GM21360 (cell line): ENCODE measurements around the gene NKAIN2.
"Not testable (repeated sequence)": the region's sequence is repeated elsewhere in the genome, so short reads cannot be mapped to it uniquely, and the experiment has no call there.

Experiments
- ATAC-seq: cut with Tn5 transposase; IDR thresholded peaks from one replicate; pipeline ENCODE4 v1.9.1; 2021; ENCODE audit warnings: mild to moderate bottlenecking, moderate library complexity; ENCODE audit not compliant: unreplicated experiment

NKAIN2 gene

DNA sequence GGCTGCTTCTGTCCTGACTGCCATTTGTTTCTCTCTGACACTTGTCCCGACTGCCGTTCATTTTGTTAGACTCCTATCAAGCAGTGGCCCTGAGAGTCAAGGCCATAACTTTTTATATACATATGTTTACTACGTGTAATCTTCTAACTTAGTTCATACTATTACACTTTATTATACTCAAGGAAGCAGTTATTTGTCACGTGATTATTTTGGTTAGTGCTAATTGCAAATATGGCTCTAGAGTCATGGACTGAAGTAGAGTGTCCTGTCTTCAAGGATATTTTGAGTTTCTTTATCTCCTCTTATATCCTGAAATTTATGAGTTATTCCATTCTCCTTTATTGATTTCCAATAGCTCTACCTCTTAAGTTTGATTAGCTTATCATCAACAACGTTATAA lies 864.4 kb downstream of the NKAIN2 start:
- ATAC-seq, result no peak

DNA sequence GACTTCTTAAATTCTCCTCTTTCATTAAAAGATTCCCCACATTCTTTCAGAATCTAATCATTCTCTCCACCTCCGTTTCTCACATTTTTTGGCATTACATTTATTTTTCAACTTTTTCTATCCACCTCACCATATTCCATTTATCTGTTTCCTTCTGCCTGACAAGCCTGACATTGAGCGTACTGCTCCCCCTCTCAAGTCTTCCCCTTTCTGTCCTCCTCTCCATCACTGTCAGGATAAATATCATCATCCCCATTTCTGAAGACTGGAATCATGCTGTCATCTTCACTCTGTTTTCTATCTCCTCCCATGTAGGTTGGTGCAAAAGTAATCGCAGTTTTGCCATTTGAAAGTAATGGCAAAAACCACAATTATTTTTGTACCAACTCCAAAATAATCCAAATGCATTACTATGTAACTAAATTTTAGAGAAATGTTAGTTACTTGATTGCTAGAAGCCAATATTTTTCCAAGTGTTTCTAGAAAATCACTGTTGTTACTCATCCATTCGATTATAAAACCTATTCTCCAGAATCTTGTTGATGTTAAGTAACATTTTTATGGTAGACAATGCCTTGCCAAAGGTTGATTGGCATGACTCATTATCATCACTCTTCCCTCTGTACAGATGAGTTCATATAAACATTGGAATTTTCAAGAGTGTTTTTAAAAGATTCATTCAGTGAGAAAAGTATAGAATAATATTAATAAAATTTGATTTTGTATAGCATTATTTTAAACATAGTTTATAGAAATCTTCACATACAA lies 866.2 kb downstream of the NKAIN2 start:
- ATAC-seq, result no peak

DNA sequence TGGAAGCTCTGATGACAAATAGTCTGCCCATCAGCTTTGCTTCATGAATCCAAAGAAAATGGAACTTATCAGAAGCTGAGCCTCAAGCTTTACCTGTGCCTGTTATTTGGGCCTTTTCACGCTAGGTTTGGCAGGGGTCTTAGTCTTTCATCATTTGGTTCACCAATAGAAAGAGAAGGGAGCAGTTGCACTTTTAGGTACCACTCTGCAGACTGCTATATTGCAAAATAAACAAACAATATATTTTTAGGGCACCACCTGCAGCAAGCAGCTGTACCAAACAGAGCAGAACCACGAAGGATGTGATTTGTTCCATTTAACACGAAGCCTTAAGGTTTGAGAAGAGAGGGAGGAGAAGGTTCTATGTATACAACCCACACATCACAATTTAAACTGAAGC lies 867.1 kb downstream of the NKAIN2 start:
- ATAC-seq, result no peak

DNA sequence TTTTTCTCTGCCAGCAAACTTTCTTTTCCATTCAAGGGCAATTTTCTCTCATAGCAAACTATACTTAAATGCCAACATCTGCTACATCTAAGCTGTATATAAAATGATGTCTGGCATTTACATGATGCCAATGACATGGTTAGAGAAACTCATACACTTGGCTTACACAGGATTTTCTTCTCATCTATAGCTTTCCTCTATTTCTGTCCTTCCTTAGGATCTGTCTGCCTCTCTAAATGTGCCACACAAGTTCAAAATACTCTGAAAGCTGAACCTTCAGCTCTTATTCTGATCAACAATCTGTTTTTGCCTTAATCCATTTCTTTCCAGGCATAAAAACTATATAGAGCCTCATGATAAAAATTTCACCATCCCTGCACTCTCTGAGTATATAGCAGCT lies 867.7 kb downstream of the NKAIN2 start:
- no peak for ATAC-seq

DNA sequence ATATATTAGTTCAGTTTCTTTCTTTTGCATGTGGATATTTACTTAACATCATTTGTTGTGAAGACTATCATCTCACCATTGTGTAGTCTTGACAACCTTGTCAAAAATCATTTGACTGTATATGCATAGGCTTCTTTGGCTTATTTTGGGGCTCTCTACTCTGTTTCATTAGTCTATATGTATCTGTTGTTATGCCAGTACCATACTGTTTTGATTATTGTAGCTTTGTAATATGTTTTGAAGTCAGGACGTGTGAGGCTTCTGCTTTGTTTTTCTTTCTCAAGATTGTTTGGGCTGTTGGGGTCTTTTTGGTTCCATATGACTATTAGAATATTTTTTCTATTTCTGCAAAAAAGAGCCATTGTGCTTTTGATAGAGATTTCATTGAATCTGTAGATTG lies 870.4 kb downstream of the NKAIN2 start:
- no peak for ATAC-seq

DNA sequence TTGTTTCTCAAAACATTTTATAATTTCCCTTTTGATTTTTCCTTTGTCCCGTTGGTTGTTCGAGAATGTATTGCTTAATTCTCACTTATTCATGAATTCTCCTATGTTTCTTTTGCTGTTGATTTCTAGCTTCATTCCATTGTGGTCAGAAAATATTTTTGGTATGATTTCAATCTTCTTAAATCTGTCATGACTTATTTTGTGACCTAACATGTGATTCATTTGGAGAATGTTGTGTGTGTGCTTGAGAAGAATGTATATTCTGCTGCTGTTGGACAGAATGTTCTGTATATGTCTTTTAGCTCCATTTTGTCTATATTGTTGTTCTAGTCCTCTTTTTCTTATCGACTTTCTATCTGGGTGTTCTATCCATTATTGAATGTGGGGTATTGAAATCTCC lies 872.4 kb downstream of the NKAIN2 start:
- ATAC-seq, result no peak

DNA sequence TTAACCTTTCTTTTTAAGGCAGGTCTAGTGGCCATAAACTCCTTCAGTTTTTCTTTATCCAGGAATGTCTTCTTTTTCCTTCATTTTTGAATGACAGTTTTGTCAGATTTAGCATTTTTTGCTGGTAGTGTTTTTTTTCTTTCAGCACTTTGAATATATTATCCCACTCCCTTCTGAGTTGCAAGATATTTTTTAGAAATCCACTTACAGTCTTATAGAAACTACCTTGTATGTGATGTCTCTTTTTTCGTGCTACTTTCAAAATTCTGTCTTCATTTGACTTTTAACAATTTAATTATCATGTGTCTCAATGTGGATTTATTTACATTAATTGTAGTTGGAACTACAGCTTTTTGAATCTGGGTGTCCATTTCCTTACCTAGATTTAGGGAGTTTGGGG lies 874.2 kb downstream of the NKAIN2 start:
- no peak for ATAC-seq

DNA sequence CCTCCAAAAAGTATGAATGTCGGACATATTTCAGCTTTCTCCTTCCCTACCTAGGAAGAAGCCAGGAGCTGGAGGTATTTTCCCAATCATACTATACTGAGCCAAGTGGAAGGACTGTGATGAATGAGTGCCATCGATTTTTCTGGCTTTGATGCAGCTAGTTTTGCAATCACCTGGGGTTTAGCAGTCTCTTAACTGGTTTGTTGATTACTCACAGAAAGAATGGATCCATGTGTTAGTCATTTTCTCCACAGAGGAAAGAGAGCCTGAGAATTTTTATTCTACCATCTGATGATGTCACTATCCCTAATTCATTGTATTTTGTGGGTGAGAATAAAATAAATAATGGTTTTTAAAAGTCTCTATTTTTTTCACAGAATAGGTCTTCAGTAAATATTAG lies 875.7 kb downstream of the NKAIN2 start:
- no peak for ATAC-seq

DNA sequence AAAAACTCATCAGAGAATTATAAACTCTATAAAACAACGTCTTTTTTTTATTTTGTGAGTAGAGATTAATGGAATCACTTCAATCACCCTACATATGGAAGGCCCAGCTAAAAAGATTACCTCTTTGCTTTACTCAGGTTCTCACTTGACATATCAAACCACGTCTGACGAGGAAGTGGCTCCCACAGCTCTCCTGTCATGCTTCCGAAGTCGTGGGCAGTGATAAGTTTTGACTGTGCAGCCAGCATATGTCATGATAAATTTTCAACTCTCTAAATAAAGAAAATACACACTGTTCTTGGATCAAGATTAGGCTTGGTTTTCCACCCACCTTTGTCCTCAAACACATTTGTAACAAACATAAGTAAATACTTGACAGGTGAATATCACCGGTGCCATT lies 879.1 kb downstream of the NKAIN2 start:
- ATAC-seq, result no peak

DNA sequence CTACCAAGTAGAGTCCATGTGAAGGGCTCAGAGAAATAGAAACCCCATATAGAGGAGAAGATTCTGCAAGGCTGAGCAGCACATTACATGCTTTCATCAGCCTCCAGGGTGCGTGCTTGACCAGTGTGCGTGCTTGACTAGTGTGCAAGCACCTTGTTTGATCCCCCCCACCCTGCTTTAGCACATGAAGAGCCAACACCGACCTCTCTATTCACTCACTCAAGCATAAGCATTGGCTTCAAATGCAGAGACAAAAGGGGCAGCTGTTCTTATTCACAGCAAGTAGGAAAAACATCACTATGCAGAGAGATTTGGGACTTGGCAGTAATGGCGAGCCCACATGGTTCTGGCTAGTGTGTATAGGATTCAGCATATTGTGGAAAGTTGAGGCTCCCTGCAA lies 879.8 kb downstream of the NKAIN2 start:
- ATAC-seq, result no peak

DNA sequence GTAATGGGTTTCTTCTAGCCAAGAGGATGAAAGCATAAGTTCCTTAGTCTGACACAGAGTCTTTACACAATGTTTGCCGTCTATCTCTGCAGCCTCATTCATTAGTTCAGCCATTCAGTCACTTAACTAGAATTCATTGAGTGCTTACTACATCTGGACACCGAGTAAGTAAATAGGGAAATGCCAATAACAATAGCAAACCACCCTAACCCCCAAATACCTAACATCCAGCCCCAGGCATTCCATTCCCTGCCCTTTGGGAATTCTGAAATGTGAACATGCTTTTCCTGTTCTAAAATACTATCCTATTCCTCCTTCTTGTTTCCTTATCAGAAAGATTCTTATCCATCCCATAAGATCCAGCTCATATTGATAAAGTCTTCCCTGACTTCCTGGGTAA lies 881.0 kb downstream of the NKAIN2 start:
- no peak for ATAC-seq

DNA sequence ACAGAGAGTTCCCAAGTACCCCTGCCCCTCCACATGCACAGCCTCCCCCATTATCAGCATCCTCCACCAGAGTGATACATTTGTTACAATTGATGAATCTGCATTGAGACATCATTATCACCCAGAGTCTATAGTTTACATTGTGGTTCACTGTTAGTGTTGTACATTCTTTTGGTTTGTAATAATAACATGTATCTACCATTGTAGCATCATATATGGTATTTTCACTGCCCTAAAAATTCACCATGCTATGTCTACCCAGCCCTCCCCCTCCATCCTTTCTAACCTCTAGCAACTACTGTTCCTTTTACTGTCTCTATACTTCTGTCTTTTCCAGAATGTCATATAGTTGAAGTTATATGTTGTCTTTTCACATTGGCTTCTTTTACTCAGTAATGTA lies 884.7 kb downstream of the NKAIN2 start:
- ATAC-seq, result no peak

DNA sequence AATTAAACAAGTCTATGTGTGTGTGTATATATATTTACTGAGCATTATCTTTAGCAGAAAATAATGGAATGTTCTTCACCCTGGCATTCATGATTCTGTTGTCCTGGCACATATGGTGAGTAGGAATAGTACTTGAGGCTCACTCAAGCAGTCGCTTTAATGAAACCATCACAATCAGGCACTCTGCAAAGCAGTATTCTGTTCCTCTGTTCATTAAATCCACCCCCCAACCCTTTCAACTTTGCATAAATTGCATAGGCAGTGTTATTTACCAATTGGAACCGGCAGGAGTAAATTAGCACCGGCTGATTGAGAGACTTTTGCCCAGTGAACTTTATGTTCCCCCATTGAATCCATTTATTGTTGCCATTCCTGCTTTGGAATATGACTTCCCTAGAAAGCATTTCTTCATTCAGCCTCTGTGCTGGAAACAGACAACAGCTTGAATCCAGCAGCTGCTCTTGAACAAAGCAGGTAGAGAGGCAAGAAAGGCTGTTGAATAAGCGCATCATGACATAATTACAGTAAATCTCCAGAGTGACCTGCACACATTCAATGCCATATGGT lies 890.6 kb downstream of the NKAIN2 start:
- ATAC-seq, result no peak

DNA sequence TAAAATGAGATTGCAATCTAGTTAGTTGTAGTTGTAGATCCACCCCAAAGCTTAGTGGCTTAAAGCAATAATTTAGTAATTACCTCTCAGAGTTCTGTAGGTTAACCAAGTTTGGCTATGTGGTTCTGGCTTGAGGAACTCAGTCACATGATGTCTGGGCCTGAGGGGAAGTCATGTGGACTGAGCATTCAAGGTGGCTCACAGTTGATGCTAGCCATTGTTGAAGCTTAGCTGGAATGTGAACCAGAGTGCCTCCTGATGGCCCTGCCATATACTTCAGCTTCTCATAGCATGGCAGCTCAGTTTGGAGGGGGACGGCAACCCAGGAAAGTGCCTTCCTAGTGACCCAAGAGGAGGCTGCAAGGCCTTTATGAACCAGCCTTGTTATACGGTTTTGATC lies 895.4 kb downstream of the NKAIN2 start:
- no peak for ATAC-seq

DNA sequence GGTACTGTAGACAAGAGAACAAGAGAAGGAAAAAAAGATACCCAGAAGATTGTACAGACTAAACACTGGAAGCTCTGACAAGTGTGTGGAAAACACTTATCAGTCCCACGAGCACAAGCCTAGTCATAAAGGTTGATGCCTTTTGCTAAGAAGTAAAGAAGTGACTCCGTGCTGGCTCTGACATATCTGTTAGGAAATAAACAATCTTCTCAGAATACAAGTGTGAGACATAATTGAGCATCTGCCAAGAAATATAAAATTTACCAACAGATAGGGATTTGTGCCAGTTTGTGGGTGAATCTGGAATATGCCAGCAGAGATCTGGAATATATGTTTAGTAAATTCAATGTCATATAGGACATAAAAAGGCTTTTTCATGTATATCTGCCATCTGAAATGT lies 899.9 kb downstream of the NKAIN2 start:
- ATAC-seq, result no peak

DNA sequence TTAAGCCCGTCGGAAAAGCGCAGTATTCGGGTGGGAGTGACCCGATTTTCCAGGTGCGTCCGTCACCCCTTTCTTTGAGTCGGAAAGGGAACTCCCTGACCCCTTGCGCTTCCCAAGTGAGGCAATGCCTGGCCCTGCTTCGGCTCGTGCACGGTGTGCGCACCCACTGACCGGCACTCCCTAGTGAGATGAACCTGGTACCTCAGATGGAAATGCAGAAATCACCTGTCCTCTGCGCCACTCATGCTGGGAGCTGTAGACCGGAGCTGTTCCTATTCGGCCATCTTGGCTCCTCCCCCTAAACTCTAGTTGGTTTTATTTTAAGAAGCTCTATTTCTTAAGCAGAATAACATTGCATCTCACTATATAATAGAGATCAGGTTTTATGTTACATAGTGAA lies 908.9 kb downstream of the NKAIN2 start:
- ATAC-seq, result not testable (repeated sequence)

DNA sequence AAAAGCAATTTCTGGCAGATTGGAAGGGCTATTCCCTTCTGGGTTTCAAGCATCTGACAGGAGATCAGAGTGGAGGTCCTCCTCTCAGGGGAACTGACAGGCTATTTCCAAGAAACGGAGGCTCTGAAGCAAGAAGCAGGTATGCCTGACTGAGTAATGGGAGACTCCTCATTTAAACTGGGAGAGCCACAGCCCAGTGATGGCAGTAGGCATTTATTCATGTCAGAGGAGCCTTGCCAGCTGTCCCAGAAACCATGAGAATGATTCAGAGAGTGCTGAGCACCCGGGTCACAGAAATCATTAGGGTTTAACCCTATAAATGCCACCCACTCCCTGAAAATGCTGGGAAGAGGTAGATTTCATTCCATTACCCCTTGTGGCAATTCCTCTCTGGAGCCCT lies 911.1 kb downstream of the NKAIN2 start:
- no peak for ATAC-seq

DNA sequence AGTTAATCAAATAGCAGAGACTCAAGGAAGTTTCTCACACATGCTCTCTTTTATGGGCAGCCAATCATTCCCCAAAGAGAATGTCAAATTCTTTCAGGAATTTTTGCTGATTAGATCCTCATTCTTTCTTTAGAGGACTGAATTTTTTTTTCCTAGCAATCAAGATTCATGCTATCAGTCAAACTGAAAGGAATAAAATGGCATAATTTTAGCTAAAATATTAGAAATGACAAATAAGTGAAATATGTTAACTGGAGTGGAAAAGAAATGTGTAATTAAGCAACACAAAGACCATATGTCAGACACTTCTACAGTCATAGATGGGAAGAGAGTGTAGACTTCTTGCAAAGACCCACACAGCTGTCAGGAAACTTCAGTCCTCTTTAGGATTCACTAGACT lies 916.2 kb downstream of the NKAIN2 start:
- no peak for ATAC-seq

DNA sequence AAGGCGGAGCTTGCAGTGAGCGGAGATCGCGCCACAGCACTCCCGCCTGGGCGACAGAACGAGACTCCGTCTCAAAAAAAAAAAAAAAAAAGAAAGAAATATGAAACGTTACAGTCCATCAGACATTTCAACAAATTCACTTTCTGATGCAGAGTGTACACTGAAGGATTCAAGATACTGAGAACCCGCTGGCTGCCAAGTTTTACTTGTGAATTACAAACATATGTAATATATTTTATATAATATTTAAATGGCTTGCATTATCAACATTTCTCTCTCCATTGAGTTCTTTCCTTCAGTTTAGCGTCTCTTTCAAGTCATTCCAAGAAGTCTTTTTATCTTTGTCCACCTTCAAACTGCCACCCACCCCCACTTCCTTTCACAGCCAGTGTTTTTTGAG lies 917.7 kb downstream of the NKAIN2 start:
- ATAC-seq, result no peak

DNA sequence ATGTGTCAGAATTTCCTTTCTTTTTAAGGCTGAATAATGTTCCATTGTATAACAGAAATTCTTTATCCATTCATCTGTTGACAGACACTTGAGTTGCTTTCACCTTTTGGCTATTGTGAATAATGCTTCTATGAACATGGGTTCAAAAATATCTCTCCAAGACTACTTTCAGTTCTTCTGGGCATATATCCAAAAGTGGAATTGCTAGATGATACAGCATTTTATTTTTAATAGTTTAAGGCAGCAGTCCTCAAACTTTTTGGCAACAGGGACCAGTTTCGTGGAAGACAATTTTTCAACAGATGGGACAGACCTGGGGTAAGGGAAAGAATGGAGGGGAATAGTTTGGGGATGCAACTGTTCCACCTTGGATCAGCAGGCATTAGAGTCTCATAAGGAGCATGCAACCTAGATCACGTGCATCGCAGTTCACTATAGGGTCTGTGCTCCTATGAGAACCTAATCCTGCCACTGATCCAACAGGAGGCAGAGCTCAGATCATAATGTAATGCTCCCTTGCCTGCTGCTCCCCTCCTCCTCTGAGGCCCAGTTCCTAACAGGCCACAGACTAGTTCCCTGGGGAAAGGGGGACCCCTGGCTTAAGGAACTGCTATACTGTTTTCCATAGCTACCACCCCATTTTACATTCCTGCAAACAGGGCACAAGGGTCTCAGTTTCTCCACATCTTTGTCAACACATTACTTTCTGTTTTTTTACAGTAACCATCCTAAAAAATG lies 918.6 kb downstream of the NKAIN2 start:
- no peak for ATAC-seq

DNA sequence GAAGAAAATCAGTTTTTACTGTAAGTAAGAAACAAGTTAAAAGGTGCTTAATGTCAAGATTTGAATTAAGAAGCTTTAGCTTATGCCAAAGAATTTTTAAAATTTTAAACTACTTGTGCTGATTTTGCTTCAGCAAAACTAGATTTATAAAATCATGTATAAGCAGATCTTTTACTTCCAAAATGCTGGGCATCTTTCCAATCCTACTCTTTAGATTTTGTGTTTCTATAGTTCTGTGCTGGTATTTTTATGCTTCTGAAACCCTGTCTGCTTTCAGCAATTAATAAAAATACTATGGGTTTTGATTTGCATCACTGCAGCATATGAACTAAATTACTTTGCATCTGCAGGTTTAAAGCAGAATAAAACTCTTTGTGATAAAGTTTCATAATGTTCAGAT lies 920.0 kb downstream of the NKAIN2 start:
- ATAC-seq, result no peak

DNA sequence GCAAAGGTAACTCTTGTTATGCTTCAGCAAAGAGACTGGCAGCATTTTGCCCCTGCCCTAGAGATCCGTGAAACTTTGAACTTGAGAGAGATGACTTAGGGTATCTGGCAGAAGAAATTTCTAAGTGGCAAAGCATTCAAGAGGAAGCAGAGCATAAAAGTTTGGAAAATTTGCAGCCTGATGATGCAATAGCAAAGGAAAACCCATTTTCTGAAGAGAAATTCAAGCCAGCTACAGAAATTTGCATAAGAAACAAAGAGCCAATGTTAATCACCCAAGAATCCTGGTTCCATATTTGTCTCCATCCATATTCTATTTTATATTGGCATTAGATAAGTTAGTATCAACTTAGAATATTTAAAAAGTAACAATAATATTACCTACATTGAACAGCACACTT lies 934.1 kb downstream of the NKAIN2 start:
- ATAC-seq, result not testable (repeated sequence)
